ENCODE data around the gene OR5A2.

DNA sequence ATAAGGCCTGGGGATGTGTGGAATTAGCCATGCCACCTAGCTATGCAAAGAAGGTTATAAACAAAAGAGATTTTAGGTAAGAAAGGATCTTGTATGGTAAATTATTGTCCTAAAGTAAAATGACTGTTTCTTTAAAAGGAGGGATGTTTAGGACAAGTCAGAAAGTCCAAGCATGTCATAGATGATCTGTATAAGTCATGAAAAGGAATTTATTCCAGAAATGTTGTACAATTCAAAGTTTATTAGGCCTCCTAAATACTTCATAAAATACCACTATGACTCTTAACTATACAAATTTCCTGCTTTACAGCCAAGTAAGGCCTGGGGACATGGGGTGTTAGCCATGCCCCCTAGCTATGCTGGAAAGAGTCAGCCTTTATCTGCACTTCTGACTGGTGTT lies 22.7 kb downstream of the OR5A2 start:
- no peak for TF ChIP-seq POLR2A (IDR thresholded peaks at IDR 0.05)
- TF ChIP-seq, protein P1, sequence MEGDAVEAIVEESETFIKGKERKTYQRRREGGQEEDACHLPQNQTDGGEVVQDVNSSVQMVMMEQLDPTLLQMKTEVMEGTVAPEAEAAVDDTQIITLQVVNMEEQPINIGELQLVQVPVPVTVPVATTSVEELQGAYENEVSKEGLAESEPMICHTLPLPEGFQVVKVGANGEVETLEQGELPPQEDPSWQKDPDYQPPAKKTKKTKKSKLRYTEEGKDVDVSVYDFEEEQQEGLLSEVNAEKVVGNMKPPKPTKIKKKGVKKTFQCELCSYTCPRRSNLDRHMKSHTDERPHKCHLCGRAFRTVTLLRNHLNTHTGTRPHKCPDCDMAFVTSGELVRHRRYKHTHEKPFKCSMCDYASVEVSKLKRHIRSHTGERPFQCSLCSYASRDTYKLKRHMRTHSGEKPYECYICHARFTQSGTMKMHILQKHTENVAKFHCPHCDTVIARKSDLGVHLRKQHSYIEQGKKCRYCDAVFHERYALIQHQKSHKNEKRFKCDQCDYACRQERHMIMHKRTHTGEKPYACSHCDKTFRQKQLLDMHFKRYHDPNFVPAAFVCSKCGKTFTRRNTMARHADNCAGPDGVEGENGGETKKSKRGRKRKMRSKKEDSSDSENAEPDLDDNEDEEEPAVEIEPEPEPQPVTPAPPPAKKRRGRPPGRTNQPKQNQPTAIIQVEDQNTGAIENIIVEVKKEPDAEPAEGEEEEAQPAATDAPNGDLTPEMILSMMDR (IDR thresholded peaks at IDR 0.05): no peak
